Heart left ventricle (tissue), 16 donors: Measurements from ENCODE around the gene NXF1. TPM values are rescaled to one million over a fixed set of nuclear protein-coding genes. Genes with fewer than 3 reads are reported as not detected.

Experiments
- ATAC-seq, 4 donors: fragments of 200-7000 bp; cut with Tn5 transposase; one replicate each; pipeline ENCODE4 v1.9.1; 2020 to 2022; ENCODE audit warnings: moderate library complexity in 4 of 4, mild to moderate bottlenecking in 3 of 4, moderate number of reproducible peaks in 1 of 4
- DNase-seq, 5 donors: peaks; one replicate each; pipeline ENCODE4 v3.0.0-alpha.2; 2020
- H3K27ac ChIP-seq, 12 donors: fragments of 200-600 bp; sonication (generic) in 4 of 12; one replicate each; pipeline versions ENCODE4 v1.5.0 to v1.8.0; 2016 to 2022; ENCODE audit warnings: mild to moderate bottlenecking in 2 of 12
- H3K27me3 ChIP-seq, 9 donors: fragments of 200-600 bp; sonication (generic) in 2 of 9; one replicate each; pipeline versions ENCODE4 v1.5.1 to v1.8.0; 2016 to 2022; ENCODE audit warnings: mild to moderate bottlenecking in 3 of 9
- H3K36me3 ChIP-seq, 9 donors: fragments of 200-600 bp; sonication (generic) in 2 of 9; one replicate each; pipeline versions ENCODE4 v1.5.0 to v1.8.0; 2018 to 2022; ENCODE audit warnings: mild to moderate bottlenecking in 2 of 9
- H3K4me1 ChIP-seq, 12 donors: fragments of 200-600 bp; sonication (generic) in 4 of 12; one replicate each; pipeline versions ENCODE4 v1.5.0 to v1.8.0; 2016 to 2022; ENCODE audit warnings: mild to moderate bottlenecking in 3 of 12
- H3K4me3 ChIP-seq, 12 donors: fragments of 200-600 bp; sonication (generic) in 4 of 12; one replicate each; pipeline versions ENCODE4 v1.5.0 to v1.8.0; 2017 to 2022; ENCODE audit warnings: mild to moderate bottlenecking in 9 of 12, moderate library complexity in 4 of 12
- H3K9me3 ChIP-seq, 12 donors: fragments of 200-600 bp; sonication (generic) in 4 of 12; one replicate each; pipeline versions ENCODE4 v1.5.0 to v1.8.0; 2016 to 2022; ENCODE audit warnings: mild to moderate bottlenecking in 1 of 12
- POLR2A ChIP-seq, 2 donors: fragments of 450-650 bp; IDR thresholded peaks; one replicate each; pipeline ENCODE4 v1.6.1; 2017; ENCODE audit warnings: antibody characterized with exemption in 2 of 2, mild to moderate bottlenecking in 2 of 2, moderate library complexity in 2 of 2
- WGBS, 4 donors: extraction: QIAGEN DNeasy Blood & Tissue Kit in 2 of 4; methylation state at CpG; one replicate each; pipeline versions ENCODE4 v1.1.5 to v1.1.7; 2013 to 2018; 5-methylcytosine and 5-hydroxymethylcytosine counted together
- intact Hi-C, 10 donors: fragments of 100-400 bp; cut with DNase I; formaldehyde crosslinking; loops; one replicate each; pipeline versions ENCODE4 v1.11.1 to v1.14.2; 2022
- polyA plus RNA-seq, 2 donors: library from polyadenylated mRNA; stranded (reverse); fragments of 200-250 nt; gene quantifications; one replicate each; pipeline ENCODE4 v1.2.3, GENCODE V29; 2013
- total RNA-seq, 9 donors: library from RNA; depleted of rRNA in 2 of 9; stranded (reverse); fragments of >200 nt in 2 of 9; fragmentation: NEBNext Ultra II Directional in 3 of 9; extraction: Animal tissue kit (Norgen Biotek cat#: 25700) in 3 of 9; gene quantifications; one replicate each; pipeline versions ENCODE4 v1.1.0 to v1.2.4, GENCODE V29; 2016 to 2023
- TF ChIP-seq, protein P1 (sequence below), 12 donors: fragments of 200-600 bp; sonication (generic) in 4 of 12; IDR thresholded peaks; one replicate each; pipeline versions ENCODE4 v1.5.0 to v1.8.0; 2018 to 2022; ENCODE audit warnings: antibody characterized with exemption in 12 of 12, mild to moderate bottlenecking in 5 of 12
- donor health status: ischemic (EF 13 %, LVEDD 7.1; RV severe dilation, severe dysfunction).
- donor health status: healthy with polysubstance abuse.
- donor health status: DM: no; HTN: yes; CAD: no.
- donor health status: DM: no; HTN: no; CAD: no.
- donor health status: ischemic (EF 25% LVEDD 6.9; RV normal size, moderate dysfunction).
- donor health status: ischemic (EF 25% LVEDD 5.7; RV mildly dilated, moderate dysfunction).
- donor health status: healthy.
- donor health status: DM: yes; HTN: yes; CAD: no.
- donor health status: ischemic (EF 35%, LVEDD 5.7; RV mildly dilated, moderate dysfunction).
- donor health status: nonischemic (EF 11% LVEDD 7.7; RV severe dilation, severe dysfunction).
- donor health status: DM: yes; HTN: yes; CAD: no.
- donor health status: PGD.
- donor health status: ischemic (EF 29% LVEDD 5.4; RV normal size, mild dysfunction).
- donor health status: nonischemic (EF 23%, LVEDD 6.1; RV moderate dilation, normal function).

Gene NXF1
- total and polyA plus RNA-seq, 11 donors, result 28.5 to 63.4 (median 36.4) TPM

DNA sequence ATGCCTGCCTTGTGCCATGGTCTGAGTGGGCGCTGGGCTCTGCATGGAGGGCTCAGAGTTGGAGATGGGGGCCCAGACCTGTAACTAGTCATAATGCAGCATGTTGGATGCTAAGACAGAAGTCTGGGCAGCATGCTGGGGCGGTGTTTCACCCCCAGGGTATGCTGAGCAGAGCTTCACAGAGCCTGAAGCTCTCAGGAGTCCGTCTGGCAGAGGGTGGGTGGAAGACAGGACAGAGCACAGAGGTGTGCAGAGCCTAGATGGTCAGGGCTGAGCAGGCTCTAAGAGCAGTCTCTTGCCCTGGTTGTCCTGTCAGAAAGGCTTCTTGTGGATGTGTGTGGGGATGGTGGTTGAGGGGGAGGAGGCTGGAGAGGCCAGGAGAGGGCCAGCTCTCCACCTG lies 26.8 kb downstream of the NXF1 start:
- ATAC-seq, result peak in 1 of 4 donors; percentile 21
- no peak for TF ChIP-seq POLR2A (IDR thresholded peaks at IDR 0.05)
- TF ChIP-seq, protein P1, sequence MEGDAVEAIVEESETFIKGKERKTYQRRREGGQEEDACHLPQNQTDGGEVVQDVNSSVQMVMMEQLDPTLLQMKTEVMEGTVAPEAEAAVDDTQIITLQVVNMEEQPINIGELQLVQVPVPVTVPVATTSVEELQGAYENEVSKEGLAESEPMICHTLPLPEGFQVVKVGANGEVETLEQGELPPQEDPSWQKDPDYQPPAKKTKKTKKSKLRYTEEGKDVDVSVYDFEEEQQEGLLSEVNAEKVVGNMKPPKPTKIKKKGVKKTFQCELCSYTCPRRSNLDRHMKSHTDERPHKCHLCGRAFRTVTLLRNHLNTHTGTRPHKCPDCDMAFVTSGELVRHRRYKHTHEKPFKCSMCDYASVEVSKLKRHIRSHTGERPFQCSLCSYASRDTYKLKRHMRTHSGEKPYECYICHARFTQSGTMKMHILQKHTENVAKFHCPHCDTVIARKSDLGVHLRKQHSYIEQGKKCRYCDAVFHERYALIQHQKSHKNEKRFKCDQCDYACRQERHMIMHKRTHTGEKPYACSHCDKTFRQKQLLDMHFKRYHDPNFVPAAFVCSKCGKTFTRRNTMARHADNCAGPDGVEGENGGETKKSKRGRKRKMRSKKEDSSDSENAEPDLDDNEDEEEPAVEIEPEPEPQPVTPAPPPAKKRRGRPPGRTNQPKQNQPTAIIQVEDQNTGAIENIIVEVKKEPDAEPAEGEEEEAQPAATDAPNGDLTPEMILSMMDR (IDR thresholded peaks at IDR 0.05), result no peak
- no peaks in the 10 kb centered on the region for H3K9me3 ChIP-seq
- intact Hi-C loops, result no loop called here
- H3K4me3 ChIP-seq, result no peak overlapping the region
- DNase-seq, result peak in 1 of 5 donors; percentile 10
- peaks cover 0 to 69% (median 63%) of the 10 kb centered on the region in 9 donors for H3K36me3 ChIP-seq
- WGBS, 4 donors, result 89 to 94% (median 92%) methylated on average over 3 of the region's 3 CpGs
- H3K27ac ChIP-seq, result no peak overlapping the region
- no peaks in the 10 kb centered on the region for H3K27me3 ChIP-seq
- no peaks in the 10 kb centered on the region for H3K4me1 ChIP-seq

DNA sequence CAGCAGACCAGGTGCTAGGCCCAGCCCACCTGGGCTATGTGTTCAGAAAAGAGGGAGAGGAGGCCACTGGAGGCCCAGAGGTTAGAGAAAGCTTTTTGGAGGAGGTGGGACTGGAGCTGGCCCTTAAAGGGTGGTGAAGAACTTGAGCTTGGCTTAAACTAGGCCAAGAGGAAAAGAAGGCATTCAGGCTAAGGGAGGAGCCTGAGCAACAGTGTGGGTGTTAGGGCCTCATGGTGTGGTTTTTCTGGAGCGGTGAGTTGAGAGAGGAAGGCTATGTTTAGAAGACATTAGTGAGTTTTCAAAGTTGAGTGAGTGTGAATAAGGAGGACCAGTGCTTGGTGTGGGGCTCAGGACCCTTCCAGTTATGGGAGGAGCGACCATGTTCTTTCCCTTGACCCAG lies 27.9 kb downstream of the NXF1 start:
- no peak overlapping the region for H3K27ac ChIP-seq
- no peaks in the 10 kb centered on the region for H3K9me3 ChIP-seq
- no peaks in the 10 kb centered on the region for H3K27me3 ChIP-seq
- H3K4me1 ChIP-seq, result peaks cover 0 to 3% (median under 1%) of the 10 kb centered on the region in 12 donors
- peaks cover 0 to 62% (median 55%) of the 10 kb centered on the region in 9 donors for H3K36me3 ChIP-seq
- intact Hi-C loops, result no loop called here
- ATAC-seq, result peak in 1 of 4 donors; percentile 8
- peak in 1 of 5 donors; percentile 14 for DNase-seq
- 87 to 96% (median 93%) methylated on average over 2 of the region's 2 CpGs for whole genome bisulfite sequencing, 4 donors
- TF ChIP-seq, protein P1 (IDR thresholded peaks at IDR 0.05), result no peak
- no peak for TF ChIP-seq POLR2A (IDR thresholded peaks at IDR 0.05)
- H3K4me3 ChIP-seq, result no peak overlapping the region

DNA sequence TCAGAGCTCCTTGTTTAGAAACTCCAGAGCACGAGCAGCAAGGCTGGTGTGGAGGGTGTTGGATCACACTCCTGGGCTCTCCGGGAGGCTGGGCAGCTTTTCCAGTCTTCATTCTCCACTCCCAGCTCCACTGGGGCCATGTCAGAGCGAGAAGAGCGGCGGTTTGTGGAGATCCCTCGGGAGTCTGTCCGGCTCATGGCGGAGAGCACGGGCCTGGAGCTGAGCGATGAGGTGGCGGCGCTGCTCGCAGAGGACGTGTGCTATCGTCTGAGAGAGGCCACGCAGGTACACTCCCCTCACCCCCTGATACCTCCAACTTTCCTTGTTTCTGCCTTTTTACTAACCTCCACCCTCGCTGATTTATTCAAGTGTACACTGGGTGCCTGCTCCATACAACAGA lies 29.6 kb downstream of the NXF1 start:
- ATAC-seq, result no peak
- Histone ChIP-seq H3K36me3 (peaks cover 0 to 53% (median 48%) of the 10 kb centered on the region in 9 donors), H3K4me1 (peaks cover 0 to 14% (median 10%) of the 10 kb centered on the region in 12 donors), H3K27me3 (no peaks in the 10 kb centered on the region), H3K4me3 (no peak overlapping the region), H3K9me3 (no peaks in the 10 kb centered on the region), H3K27ac (no peak overlapping the region)
- no peak for TF ChIP-seq POLR2A (IDR thresholded peaks at IDR 0.05)
- TF ChIP-seq, protein P1 (IDR thresholded peaks at IDR 0.05), result no peak
- peak in 1 of 5 donors; percentile 39 for DNase-seq
- 87 to 94% (median 90%) methylated on average over 17 of the region's 17 CpGs for WGBS, 4 donors
- intact Hi-C loops, result no loop called here

DNA sequence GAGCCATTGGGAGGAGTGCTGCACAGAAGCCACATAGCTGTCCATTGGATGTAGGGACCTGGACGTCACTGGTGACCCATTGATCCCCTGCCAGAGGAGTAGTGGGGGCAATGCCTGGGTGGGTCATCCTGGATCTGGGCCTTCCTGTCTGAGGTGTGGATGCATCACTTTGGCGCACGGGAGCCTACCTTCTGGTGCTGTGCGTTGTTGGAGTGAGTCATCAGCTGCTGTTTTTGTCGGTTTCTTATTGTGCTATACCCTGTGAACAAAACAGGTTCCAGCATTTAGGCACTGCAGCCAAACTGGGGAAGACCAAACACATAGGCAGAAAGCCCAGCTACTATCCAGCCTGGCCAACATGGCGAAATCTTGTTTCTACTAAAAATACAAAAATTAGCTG lies 30.8 kb downstream of the NXF1 start:
- no peak overlapping the region for H3K4me3 ChIP-seq
- intact Hi-C loops, result loop anchor here in 1 of 10 donors (5.0 kb wide), 1 partner anchor 47 kb away; the partner anchor contains the start of genes HNRNPUL2 and TTC9C
- ATAC-seq, result no peak
- no peaks in the 10 kb centered on the region for H3K27me3 ChIP-seq
- H3K4me1 ChIP-seq, result peaks cover 0 to 26% (median 19%) of the 10 kb centered on the region in 12 donors
- 92 to 95% (median 94%) methylated on average over 6 of the region's 6 CpGs for WGBS, 4 donors
- peak in 1 of 5 donors; percentile 7 for DNase-seq
- no peaks in the 10 kb centered on the region for H3K9me3 ChIP-seq
- H3K27ac ChIP-seq, result no peak overlapping the region
- no peak for TF ChIP-seq POLR2A (IDR thresholded peaks at IDR 0.05)
- TF ChIP-seq, protein P1 (IDR thresholded peaks at IDR 0.05), result no peak
- peaks cover 0 to 41% (median 38%) of the 10 kb centered on the region in 9 donors for H3K36me3 ChIP-seq
